NCI-H446 (cell line): ENCODE results near the gene NLGN1.
"Not testable (repeated sequence)": the region's sequence is repeated elsewhere in the genome, so short reads cannot be mapped to it uniquely, and the experiment has no call there.

Source experiments
- DNase-seq, 2 experiments: peaks; one replicate each; lab custom pipeline; 2025; lab: John Stamatoyannopoulos, UW

NLGN1 gene

GRCh38 chr3:173556546-173556945 is 159.0 kb downstream of the NLGN1 start:
- no peak for DNase-seq

- DNase-seq = no peak
These were observed 170.5 kb downstream of the NLGN1 start for GRCh38 chr3:173567997-173568396.

GRCh38 chr3:173568623-173569022 is 171.1 kb downstream of the NLGN1 start:
- no peak for DNase-seq

- DNase-seq = no peak
These were observed 186.0 kb downstream of the NLGN1 start for GRCh38 chr3:173583496-173583895.

GRCh38 chr3:173584093-173584837 is 186.7 kb downstream of the NLGN1 start:
- DNase-seq = peak; percentile 86

GRCh38 chr3:173584838-173585831 is 187.6 kb downstream of the NLGN1 start:
- peak; percentile 89 to 92 for DNase-seq

GRCh38 chr3:173586166-173586565 is 188.6 kb downstream of the NLGN1 start:
- DNase-seq = peak in 1 of 2 experiments; percentile 22

- no peak for DNase-seq
These were observed 189.5 kb downstream of the NLGN1 start for GRCh38 chr3:173587055-173587454.

- peak in 1 of 2 experiments; percentile 38 for DNase-seq
These were observed 191.0 kb downstream of the NLGN1 start for GRCh38 chr3:173588556-173588955.

GRCh38 chr3:173589116-173589515 is 191.6 kb downstream of the NLGN1 start:
- no peak for DNase-seq

GRCh38 chr3:173591401-173591800 is 193.9 kb downstream of the NLGN1 start:
- peak in 1 of 2 experiments; percentile 41 for DNase-seq

GRCh38 chr3:173594881-173595280 is 197.3 kb downstream of the NLGN1 start:
- not testable (repeated sequence) for DNase-seq

GRCh38 chr3:173599673-173600072 is 202.1 kb downstream of the NLGN1 start:
- DNase-seq = no peak

GRCh38 chr3:173614522-173614921 is 217.0 kb downstream of the NLGN1 start:
- DNase-seq = no peak

- peak in 1 of 2 experiments; percentile 59 for DNase-seq
These were observed 218.1 kb downstream of the NLGN1 start for GRCh38 chr3:173615661-173616060.

GRCh38 chr3:173617490-173617889 is 219.9 kb downstream of the NLGN1 start:
- DNase-seq = peak; percentile 77 to 94

GRCh38 chr3:173618148-173618547 is 220.6 kb downstream of the NLGN1 start:
- DNase-seq = no peak

GRCh38 chr3:173618703-173619102 is 221.2 kb downstream of the NLGN1 start:
- peak in 1 of 2 experiments; percentile 62 for DNase-seq

GRCh38 chr3:173622166-173622565 is 224.6 kb downstream of the NLGN1 start:
- DNase-seq = no peak

- DNase-seq = no peak
These were observed 226.5 kb downstream of the NLGN1 start for GRCh38 chr3:173624086-173624485.

GRCh38 chr3:173630849-173631248 is 233.3 kb downstream of the NLGN1 start:
- DNase-seq = no peak

GRCh38 chr3:173632945-173633344 is 235.4 kb downstream of the NLGN1 start:
- DNase-seq = no peak

- DNase-seq = no peak
These were observed 238.3 kb downstream of the NLGN1 start for GRCh38 chr3:173635826-173636225.
